NCI-H82 treated with DMSO at 0.1 percent for 48 hours (cell line): ENCODE data around the gene TEX2.
A peak's percentile ranks its signal among the peaks of the same experiment; 100 is the strongest.
"Not testable (repeated sequence)": the region's sequence is repeated elsewhere in the genome, so short reads cannot be mapped to it uniquely, and the experiment has no call there.

Experiments
- DNase-seq: peaks from one replicate; lab custom pipeline; 2025; ENCODE audit not compliant: unreplicated experiment; lab: John Stamatoyannopoulos, UW

TEX2 gene

GRCh38 chr17:64216000-64216337 lies 47.1 kb downstream of the TEX2 start:
- DNase-seq = no peak

- DNase-seq = no peak
These were observed 48.1 kb downstream of the TEX2 start for GRCh38 chr17:64214950-64215349.

- DNase-seq = no peak
These were observed 48.9 kb downstream of the TEX2 start for GRCh38 chr17:64213995-64214811.

- no peak for DNase-seq
These were observed 50.9 kb downstream of the TEX2 start for GRCh38 chr17:64212122-64212521.

GRCh38 chr17:64209983-64210382 lies 53.1 kb downstream of the TEX2 start:
- DNase-seq = no peak

GRCh38 chr17:64209356-64209941 lies 53.6 kb downstream of the TEX2 start:
- DNase-seq = no peak

- DNase-seq = not testable (repeated sequence)
These were observed 54.4 kb downstream of the TEX2 start for GRCh38 chr17:64208656-64209055.

GRCh38 chr17:64205804-64206203 lies 57.3 kb downstream of the TEX2 start:
- no peak for DNase-seq

- no peak for DNase-seq
These were observed 59.4 kb downstream of the TEX2 start for GRCh38 chr17:64203630-64204029.

GRCh38 chr17:64202683-64203344 lies 60.2 kb downstream of the TEX2 start:
- no peak for DNase-seq

GRCh38 chr17:64200080-64201032 lies 62.7 kb downstream of the TEX2 start:
- no peak for DNase-seq

GRCh38 chr17:64198331-64199090 lies 64.5 kb downstream of the TEX2 start:
- no peak for DNase-seq

GRCh38 chr17:64196601-64197000 lies 66.5 kb downstream of the TEX2 start:
- DNase-seq = no peak

GRCh38 chr17:64193561-64193960 lies 69.5 kb downstream of the TEX2 start:
- no peak for DNase-seq

GRCh38 chr17:64192589-64192988 lies 70.5 kb downstream of the TEX2 start:
- no peak for DNase-seq

GRCh38 chr17:64190472-64190871 lies 72.6 kb downstream of the TEX2 start:
- DNase-seq = no peak

- no peak for DNase-seq
These were observed 75.0 kb downstream of the TEX2 start for GRCh38 chr17:64188088-64188487.

GRCh38 chr17:64187093-64187895 lies 75.8 kb downstream of the TEX2 start:
- peak; percentile 91 for DNase-seq
